Putamen (tissue), 1 donor: ENCODE results near the gene BMP15.

Source experiments
- DNase-seq: peaks from one replicate; pipeline ENCODE4 v3.0.0-alpha.2; 2016; ENCODE audit warnings: low spot score

BMP15 gene

GRCh38 chrX:50910685-50911176, at the start of gene BMP15:
Gene BMP15, plus strand, starts transcription at chrX:50910735. Its CDS starts 49 bp downstream, at chrX:50910784.
- no peak for DNase-seq

GRCh38 chrX:50863471-50863870, 47.1 kb upstream of the BMP15 start:
- no peak for DNase-seq

- DNase-seq = no peak
These were observed 45.2 kb upstream of the BMP15 start for GRCh38 chrX:50865311-50865710.

- DNase-seq = no peak
These were observed 38.5 kb upstream of the BMP15 start for GRCh38 chrX:50871922-50872453.

- DNase-seq = no peak
These were observed 35.7 kb upstream of the BMP15 start for GRCh38 chrX:50874876-50875275.

- DNase-seq = no peak
These were observed 34.0 kb upstream of the BMP15 start for GRCh38 chrX:50876551-50876950.

GRCh38 chrX:50877310-50877709, 33.2 kb upstream of the BMP15 start:
- DNase-seq = peak; percentile 6

- DNase-seq = no peak
These were observed 29.5 kb upstream of the BMP15 start for GRCh38 chrX:50881028-50881427.

- no peak for DNase-seq
These were observed 21.7 kb upstream of the BMP15 start for GRCh38 chrX:50888884-50889283.

GRCh38 chrX:50889582-50889981, 21.0 kb upstream of the BMP15 start:
- no peak for DNase-seq

GRCh38 chrX:50893047-50893446, 17.5 kb upstream of the BMP15 start:
- DNase-seq = no peak

- no peak for DNase-seq
These were observed 17.1 kb upstream of the BMP15 start for GRCh38 chrX:50893466-50893865.

- DNase-seq = no peak
These were observed 5.2 kb upstream of the BMP15 start for GRCh38 chrX:50905334-50905733.

- no peak for DNase-seq
These were observed 3.0 kb downstream of the BMP15 start for GRCh38 chrX:50913520-50913919.

- DNase-seq = peak; percentile 2
These were observed 9.6 kb downstream of the BMP15 start for GRCh38 chrX:50920132-50920531.

- DNase-seq = no peak
These were observed 16.6 kb downstream of the BMP15 start for GRCh38 chrX:50927127-50927526.

- DNase-seq = no peak
These were observed 31.1 kb downstream of the BMP15 start for GRCh38 chrX:50941638-50942037.

- no peak for DNase-seq
These were observed 31.9 kb downstream of the BMP15 start for GRCh38 chrX:50942471-50942870.

GRCh38 chrX:50952406-50952805, 41.9 kb downstream of the BMP15 start:
- DNase-seq = no peak

- no peak for DNase-seq
These were observed 43.3 kb downstream of the BMP15 start for GRCh38 chrX:50953832-50954231.

- DNase-seq = no peak
These were observed 51.6 kb downstream of the BMP15 start for GRCh38 chrX:50962156-50962555.

GRCh38 chrX:50963842-50964241, 53.3 kb downstream of the BMP15 start:
- DNase-seq = no peak
